GM19025 (cell line): ENCODE measurements around the gene KIF24.
"Not testable (repeated sequence)": the region's sequence is repeated elsewhere in the genome, so short reads cannot be mapped to it uniquely, and the experiment has no call there.

Source experiments
- ATAC-seq: cut with Tn5 transposase; IDR thresholded peaks from one replicate; pipeline ENCODE4 v1.9.1; 2021; ENCODE audit warnings: mild to moderate bottlenecking, low read depth, moderate library complexity; ENCODE audit not compliant: unreplicated experiment

Gene KIF24, protein sequence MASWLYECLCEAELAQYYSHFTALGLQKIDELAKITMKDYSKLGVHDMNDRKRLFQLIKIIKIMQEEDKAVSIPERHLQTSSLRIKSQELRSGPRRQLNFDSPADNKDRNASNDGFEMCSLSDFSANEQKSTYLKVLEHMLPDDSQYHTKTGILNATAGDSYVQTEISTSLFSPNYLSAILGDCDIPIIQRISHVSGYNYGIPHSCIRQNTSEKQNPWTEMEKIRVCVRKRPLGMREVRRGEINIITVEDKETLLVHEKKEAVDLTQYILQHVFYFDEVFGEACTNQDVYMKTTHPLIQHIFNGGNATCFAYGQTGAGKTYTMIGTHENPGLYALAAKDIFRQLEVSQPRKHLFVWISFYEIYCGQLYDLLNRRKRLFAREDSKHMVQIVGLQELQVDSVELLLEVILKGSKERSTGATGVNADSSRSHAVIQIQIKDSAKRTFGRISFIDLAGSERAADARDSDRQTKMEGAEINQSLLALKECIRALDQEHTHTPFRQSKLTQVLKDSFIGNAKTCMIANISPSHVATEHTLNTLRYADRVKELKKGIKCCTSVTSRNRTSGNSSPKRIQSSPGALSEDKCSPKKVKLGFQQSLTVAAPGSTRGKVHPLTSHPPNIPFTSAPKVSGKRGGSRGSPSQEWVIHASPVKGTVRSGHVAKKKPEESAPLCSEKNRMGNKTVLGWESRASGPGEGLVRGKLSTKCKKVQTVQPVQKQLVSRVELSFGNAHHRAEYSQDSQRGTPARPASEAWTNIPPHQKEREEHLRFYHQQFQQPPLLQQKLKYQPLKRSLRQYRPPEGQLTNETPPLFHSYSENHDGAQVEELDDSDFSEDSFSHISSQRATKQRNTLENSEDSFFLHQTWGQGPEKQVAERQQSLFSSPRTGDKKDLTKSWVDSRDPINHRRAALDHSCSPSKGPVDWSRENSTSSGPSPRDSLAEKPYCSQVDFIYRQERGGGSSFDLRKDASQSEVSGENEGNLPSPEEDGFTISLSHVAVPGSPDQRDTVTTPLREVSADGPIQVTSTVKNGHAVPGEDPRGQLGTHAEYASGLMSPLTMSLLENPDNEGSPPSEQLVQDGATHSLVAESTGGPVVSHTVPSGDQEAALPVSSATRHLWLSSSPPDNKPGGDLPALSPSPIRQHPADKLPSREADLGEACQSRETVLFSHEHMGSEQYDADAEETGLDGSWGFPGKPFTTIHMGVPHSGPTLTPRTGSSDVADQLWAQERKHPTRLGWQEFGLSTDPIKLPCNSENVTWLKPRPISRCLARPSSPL (N-terminal part only)

DNA sequence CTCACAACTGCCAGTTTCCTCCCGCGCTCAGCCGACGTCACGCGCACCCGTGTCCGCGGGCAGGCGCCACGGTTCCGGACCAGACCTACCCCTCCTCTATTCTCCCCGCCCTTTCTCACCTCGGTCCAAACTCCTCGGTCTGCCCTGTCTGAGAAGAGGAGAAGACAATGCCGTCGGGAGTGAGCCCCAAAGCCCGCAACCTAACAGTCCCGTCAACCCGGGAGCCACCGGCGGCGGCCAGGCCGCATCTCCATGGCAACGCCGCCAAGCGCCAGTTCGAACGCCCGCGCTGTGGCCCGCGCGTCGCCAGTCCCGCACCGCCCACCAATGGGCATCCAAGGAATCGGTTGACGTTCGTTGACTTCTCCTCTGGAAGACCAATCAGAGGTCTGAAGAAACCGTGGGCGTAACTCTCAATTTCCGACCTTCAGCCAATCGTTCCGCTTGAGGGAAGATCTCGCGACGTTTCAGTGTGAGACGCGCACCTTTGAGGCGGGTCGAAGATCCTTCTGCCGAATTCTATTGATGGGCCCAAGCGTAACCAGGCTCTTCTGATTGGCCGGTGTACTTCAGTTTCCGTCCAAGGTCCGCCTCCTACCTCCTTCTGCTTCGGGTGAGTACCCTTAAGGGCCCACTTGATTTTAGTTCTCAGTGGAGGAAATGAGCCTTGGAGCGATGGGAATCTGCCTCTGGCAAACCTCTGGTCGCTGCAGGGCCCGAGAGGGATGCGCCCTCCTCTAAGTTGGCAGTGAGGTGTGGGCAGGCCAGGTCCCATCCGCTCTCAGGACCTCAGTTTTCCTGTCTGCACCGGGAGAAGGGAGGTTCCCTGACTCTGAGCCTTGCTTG, at the start of gene KIF24, which contains the start of gene NUDT2:
TSS of gene KIF24 (minus strand) at position 282 of the 846 bp plus-strand sequence. CDS start 17,922 bp downstream, outside the sequence.
TSS of gene NUDT2 (plus strand) at position 583 of the 846 bp plus-strand sequence. CDS start 9,471 bp downstream, outside the sequence.
- ATAC-seq, result peak; percentile 94

DNA sequence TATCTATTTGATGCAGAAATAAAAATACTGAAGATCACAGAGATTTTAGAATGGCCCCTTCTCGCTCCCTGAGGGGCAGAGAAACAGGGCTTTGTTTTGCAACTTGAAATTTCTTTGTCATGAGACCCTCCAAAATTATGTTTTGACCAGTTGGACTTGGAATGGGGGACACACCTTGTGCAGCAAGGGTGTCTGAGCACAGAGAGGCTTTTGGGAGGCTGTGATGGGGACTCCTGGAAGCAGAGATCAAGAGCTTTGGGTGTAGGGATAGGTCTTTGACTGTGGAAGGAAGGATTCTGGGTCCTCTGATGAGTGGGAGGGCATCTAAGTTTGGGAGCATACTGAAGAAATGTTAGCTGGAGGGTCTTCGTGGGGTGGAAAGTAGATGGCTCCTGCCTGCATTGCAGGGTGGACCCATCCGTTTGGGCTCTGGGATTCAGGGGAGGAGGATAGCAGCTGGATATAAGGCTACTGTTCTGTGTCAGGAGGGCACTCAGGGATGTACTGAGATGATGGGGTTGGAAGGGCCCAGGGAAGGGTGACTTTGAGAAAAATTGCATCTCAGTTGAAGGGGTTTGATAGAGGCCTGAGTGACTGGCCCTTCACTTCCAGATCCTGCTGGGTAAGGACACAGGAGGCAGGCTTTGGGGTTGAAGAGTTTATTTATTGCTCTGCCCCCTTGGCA, 49.5 kb upstream of the KIF24 start:
- no peak for ATAC-seq

DNA sequence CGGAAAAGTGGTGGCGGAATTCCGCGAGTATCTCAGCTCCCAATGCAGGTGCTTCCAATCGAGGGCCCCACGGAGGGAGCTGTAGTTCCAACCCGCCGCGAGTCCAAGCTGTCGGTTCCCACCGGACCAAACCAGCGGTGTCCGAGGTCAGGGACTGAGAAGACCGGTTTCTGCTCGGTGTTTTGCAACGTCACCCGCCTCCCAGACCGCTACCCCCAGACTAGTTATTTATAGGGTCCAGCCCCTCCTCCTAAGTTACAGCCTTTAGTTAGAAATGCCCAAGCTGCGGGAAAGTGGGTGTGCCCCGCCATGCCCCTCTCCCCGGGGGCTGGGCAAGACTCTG, 48.3 kb upstream of the KIF24 start:
- ATAC-seq, result no peak

DNA sequence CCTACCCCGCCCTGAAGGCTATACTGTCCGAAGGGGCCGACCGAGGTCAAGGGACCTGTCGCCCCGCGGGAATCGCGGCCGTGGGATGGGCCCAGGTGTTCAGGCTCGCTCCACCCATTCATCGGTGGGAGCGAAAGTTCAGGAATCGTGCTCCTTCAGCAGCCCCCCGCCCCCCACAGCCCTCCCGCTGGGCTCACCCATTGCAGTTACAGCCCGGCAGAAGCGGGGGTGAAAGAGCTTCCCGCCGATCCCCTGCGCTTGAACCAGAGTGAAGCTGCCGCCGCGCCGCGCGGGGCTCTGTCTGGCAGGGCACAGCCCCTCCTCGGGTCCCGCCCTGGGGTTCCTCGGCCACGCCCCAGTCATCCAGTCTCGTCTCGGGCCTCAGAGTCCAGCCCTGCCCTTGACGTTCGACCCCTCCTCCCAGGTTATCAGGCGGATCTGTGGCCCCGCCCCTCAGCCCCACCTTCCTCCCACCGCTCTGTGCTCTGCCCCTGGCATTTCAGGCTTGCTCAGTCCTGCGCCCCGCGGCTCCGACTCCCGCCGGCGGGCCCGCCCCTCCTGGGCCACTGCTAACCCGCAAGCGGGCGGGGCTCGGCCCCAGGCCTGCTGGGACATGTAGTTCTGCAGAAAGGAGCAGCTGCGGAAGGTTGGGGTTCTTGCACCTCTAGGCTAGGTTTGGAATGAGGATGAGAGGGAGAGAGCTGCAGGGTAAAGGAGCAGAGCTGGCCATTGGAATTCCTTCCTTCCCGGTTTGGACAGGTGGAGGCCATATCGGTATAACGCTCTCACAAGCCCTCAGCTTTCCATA, 47.7 kb upstream of the KIF24 start, which contains the start of gene MYORG:
TSS of gene MYORG (minus strand) at position 303 of the 808 bp plus-strand sequence. CDS start 3,955 bp downstream, outside the sequence.
- peak; percentile 89 for ATAC-seq

DNA sequence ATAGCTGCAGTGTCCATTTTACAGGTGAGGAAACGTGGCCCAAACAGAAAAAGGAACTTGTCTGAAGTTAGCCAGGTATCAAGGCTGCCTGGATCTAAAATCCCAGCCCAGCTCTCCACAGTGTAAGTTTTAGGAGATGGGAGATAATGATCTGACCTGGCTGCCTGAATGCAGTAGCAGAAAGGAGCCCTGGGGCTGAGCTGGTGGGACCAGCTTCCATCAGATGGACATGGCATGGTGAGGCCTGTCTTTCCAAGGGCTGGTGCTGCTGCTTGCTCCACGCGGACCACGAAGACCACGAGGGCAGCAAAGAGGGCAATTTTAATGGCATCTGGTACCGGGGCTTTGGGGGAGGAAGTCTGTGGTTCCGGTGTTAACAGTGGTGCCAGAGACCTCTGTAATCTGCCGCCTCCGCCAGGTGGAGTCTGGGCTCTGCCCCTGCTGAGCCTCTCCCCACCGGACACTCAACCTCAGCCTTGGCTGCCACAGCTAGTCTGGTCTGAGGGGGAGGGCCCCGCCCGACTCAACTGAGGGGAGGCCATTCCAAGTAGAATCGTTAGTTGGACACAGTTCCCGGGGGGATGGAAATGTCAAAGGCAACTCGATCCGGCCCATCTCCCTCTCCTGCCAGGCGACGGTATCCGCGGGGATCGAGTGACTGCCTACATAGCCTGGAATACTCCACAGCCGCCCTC, 47.0 kb upstream of the KIF24 start:
- no peak for ATAC-seq

DNA sequence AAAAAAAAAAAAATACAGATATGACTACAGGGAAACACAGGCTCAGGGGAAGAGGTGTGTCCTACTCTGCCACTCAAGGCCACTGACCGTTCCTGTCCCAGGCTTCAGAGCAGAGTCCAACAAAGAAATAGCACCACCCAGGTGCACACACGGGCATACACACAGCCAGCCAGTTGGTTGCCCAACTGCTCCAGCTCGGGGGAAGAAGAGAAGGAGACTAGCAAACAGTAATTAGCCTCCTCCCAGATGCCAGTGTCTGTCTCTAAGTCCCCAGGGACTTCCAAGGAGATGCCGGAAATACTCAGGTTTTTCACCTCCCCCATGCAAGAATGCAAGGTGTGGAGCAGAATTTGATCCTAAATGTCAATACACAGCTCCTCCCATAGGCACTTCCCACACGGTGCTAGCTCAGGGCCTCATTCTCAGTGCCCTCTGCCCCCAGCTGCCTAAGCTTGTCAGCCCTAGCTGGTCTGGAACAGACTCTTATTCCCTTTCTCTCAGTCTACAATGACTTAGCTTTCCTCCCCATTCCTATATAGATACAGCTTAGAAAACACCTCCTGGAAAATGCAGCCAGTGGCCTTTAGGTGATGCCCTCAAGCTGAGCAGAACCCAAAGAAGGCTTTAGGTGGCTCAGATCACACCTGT, 46.0 kb upstream of the KIF24 start:
- ATAC-seq, result no peak

DNA sequence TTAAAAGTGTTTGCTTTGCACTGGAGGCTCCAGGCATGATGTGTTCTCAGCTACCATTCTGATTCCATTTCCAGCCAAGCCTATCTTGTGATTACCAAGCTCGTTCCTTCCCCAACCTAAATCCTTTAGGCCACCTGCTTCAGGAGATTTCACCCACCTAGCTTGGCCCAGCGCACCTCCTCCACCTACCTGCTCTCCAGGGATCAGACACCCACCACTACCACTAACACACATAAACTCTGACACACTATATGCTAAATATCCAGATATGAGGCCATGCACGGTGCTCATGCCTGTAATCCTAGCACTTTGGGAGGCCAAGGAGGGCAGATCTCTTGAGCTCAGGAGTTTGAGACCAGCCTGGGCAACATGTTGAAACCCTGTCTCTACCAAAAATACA, 45.3 kb upstream of the KIF24 start:
- no peak for ATAC-seq

DNA sequence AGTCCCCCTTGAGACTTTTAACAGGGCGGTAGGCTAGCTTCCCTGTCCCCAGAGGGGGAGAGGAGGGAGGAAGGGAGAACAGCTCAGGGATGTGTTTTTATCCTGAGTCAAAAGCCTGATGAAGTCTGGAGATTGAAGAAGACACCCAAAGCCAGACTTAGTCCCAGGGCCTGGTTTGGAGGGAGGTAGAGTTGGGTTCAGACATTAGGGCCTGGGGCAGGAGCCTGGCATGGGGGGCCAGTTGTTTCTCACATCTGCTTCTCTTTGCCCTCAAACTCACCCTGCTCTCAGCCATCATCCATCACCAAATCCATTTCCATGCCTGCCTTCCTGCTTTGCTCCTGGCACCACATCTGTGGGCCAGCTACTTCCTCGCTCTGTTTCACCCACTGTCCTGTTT, 44.7 kb upstream of the KIF24 start:
- no peak for ATAC-seq

DNA sequence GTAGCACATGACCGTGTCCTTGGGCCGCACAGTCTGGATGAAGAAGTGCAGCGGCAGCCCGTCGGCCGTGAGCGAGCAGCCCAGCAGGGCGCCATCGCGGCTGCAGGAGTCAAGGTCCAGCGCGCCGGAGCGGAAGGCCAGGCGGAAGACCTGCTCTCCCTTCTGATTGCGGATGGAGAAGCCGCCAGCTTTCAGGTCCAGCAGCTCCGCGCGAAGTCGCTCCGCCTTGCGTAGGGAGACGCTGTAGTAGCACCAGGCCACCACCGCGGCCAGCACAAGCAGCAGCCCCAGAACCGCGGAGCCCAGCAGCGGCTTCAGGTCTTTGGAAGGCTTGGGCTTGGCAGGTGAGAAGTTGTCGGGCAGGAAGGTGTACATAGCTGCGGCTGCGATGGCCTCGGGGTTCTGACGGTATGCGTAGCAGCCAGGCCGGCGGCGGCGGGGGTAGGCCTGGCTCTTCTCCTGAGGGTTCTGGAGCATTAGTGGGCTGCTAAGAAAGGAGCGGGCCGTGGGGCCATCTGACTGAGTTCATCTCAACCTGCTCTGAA, 43.5 kb upstream of the KIF24 start:
- no peak for ATAC-seq

DNA sequence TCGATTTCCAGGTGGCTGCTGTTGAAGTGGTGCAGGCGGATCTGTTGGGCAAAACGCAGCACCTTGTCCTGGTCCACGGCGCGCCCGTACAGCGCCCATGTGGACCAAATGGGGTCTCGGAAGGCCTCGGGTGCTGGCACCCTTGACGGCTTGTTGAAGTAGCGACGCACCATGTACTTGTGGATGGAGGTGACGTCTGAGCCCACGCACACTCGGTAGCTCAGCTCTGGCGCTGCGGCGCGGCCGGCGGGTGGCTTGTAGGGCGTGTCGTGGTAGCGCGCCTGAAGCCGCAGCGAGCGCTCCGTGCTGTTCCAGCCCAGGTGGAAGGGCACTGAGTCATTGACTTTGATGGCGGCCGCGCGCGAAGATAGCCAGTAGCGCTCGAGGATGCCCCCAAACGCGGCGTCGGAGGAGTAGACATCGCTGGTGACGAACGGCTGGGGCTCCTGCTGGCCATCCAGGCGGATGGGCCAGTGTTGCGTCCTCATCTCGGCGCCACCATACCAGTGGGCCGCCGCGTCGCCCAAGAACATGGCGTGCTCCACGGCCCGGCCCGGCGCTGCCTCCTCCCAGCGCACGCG, 42.9 kb upstream of the KIF24 start:
- no peak for ATAC-seq

DNA sequence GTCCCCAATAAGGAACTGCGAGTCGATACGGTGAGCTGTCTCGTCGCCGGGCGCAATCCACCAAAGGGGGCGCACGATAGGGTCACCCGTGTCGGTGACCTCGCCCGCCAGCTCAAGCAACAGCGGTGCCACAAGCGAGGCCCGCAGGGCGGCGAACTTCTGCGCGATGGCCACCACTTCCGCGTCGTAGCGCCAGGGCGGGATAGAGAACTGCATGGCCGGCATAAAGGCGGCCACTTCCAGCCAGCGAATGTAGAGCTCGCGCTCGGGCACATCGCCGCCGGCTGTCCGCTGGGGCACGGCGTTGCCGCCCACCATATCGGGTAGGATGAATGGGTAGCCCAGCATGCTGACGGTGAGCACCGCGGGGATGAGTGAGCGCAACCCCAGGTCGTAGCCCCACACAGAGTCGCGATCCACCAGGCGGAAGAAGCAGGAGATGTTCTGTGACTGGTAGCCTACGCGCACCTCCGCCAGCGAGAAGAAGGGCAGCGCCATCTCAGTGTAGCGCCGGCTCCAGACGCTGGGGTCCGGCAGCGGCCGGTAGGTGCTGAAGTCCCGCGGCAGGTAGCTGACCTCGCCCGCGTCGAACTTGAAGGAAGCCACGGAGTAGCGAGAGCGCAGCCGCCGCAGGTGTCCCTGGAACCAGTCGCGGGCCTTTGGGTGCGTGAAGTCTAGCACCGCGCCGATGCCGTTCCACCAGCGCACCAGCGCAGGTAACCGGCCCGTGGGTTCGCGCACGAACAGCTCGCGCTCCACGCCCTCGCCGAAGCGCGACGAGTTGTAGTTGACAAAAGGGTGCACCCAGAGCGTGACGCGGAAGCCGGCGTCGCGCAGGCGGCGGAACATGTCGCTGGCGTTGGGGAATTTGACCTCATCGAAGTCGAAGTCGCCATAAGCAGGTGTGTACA, 42.2 kb upstream of the KIF24 start:
- no peak for ATAC-seq

DNA sequence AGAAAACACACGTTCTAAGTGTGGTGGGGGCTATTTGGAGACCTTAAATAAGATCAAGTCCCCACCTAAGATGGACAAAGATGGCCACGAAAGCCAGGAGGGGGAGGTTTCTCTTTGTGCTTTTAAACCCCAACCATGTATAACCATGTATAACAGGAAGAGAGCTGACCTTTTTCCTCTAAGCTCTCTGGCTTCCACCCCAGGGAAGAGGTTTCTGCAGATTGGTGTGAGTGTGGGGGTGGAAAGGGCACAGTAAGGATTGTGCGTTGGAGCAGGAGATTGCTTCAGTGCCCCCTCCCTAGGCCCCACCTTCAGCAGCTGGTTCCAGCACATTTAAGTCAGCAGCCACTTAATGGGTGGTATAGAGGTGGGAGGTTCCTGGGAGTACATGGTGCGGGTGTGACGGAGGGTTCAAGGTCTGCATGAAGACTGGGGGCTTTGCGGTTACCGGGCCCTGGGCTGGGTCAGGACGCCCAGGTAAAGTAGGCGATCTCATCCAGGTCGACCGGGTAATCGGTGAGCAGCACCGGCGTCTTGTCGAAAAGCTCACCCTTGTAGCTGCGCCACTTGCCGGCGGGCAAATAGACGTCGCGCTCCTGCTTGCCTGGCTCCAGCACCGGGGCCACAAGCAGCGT, 41.4 kb upstream of the KIF24 start:
- no peak for ATAC-seq

DNA sequence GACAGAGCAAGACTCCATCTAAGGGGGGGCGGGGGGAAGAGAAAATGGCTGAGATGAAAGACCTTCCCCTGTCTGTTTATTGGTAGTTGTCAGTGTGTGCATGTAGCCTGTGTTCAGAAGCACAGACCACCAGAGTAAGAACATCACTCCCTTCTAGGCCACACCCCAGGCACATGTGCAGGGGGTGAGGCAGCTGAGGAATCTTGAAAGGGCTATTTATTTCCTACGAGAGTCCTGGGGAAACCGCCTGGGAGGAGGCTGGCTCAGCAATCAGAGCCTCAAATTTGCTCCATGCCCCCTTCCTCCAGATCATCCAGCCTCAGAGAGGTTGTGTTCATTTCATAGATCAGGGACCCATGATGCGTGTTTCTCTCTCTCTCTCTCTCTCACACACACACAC, 40.6 kb upstream of the KIF24 start:
- no peak for ATAC-seq

DNA sequence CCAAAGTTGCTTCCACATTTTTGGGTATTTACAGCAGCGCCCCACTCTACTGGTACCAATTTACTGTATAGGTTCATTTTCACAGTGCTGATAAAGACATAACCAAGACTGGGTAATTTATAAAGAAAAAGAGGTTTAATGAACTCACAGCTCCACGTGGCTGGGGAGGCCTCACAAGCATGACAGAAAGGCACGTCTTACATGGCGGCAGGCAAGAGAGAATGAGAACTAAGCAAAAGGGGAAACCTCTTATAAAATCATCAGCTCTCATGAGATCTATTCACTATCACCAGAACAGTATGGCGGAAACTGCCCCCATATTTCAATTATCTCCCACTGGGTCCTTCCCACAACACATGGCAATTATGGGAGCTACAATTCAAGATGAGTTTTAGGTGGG, 39.7 kb upstream of the KIF24 start:
- ATAC-seq, result not testable (repeated sequence)
